Measurements from ENCODE around the gene HECTD3. TPM values are rescaled to one million over a fixed set of nuclear protein-coding genes. Genes with fewer than 3 reads are reported as not detected.

The HECTD3 gene
- total and polyA plus RNA-seq, 9 of the 15 experiments (the other 6 are each of a cell fraction or from before 2014, with no cell fraction given), result 6.3 to 50.8 (median 18.9) TPM

GRCh38 chr1:45014321-45015028, 3.4 kb upstream of the HECTD3 start:
- Histone ChIP-seq H3K9me1 (ENCODE audit: control insufficient read depth, insufficient read depth, low read length) (peaks cover 9% of the 10 kb centered on the region), H3K4me3 (peak overlapping the region; percentile 86), H3K27ac (ENCODE audit: extremely low read depth, low read depth, low read length) (peak overlapping the region; percentile 85; the same call in 2 of the 3 replicates), H3K4me1 (replicated peaks in 1 of 2; ENCODE audit: control insufficient read depth in 2 of 2, insufficient read depth in 2 of 2, low read length in 2 of 2) (peaks cover 44 to 48% of the 10 kb centered on the region in 2 experiments), H3K4me2 (ENCODE audit: insufficient read depth, low read length) (peak overlapping the region; percentile 95), H2AFZ (ENCODE audit: low read depth, low read length) (no peak overlapping the region), H3K36me3 (ENCODE audit: control insufficient read depth, insufficient read depth, low read length) (peaks cover 35% of the 10 kb centered on the region), H3K9ac (ENCODE audit: insufficient read depth in 1 of 2, low read depth in 2 of 2, low read length in 2 of 2) (peak overlapping the region; percentile 83 to 84), H4K20me1 (replicated peaks; ENCODE audit: control insufficient read depth, insufficient read depth, low read length) (peaks cover 24% of the 10 kb centered on the region; the same call in 1 of the 2 replicates), H3K27me3 (ENCODE audit: control insufficient read depth in 2 of 2, insufficient read depth in 2 of 2, low read length in 2 of 2) (no peaks in the 10 kb centered on the region), H3K79me2 (ENCODE audit: control insufficient read depth, insufficient read depth, low read length) (peaks cover 48% of the 10 kb centered on the region), H3K9me3 (replicated peaks; ENCODE audit: control insufficient read depth, insufficient read depth, low read depth, low read length) (no peaks in the 10 kb centered on the region)
- ATAC-seq (peak; percentile 39), FAIRE-seq (peak; percentile 73), DNase-seq (ENCODE audit: extremely low read depth in 1 of 4, low spot score in 3 of 4) (peak; percentile 68 to 91 (median 72))
- in situ Hi-C loops (cut with MboI), result loop anchor here (5.0 kb wide), 4 partner anchors 177 to 478 kb away; partner anchors contain the start of gene TESK2
- CTCF ChIA-PET (ENCODE audit: low intra/inter-chr PET ratio), result interaction anchor here (0.5 to 4.6 kb wide), 9 partner anchors 178 to 485 kb away, joined by 3 to 58 read pairs (median 5); partner anchors contain the start of genes CCDC163 and MMACHC
- 12% methylated on average over 6 of the region's 6 CpGs for WGBS (ENCODE audit: insufficient coverage, low coverage, missing lambda C conversion rate)
- POLR2A ChIA-PET, result interaction anchor here (0.6 to 8.7 kb wide), 26 partner anchors 10 to 507 kb away, joined by 3 to 113 read pairs (median 4); partner anchors contain the start of genes BTBD19, EIF2B3, HPDL and MUTYH
- intact Hi-C loops (cut with micrococcal nuclease), result loop anchor here (1.0 to 10.0 kb wide), 6 partner anchors 73 to 560 kb away; partner anchors contain the start of gene ZSWIM5
- no TSS peak for BruUV-seq (replicated peaks)
- no peak for TF ChIP-seq PURB (CRISPR knock-in tag; IDR thresholded peaks at IDR 0.05; ENCODE audit: low read depth)
- TF ChIP-seq ZNF584 (CRISPR knock-in tag; IDR thresholded peaks at IDR 0.05; ENCODE audit: low read depth), result no peak
- TF ChIP-seq NR3C1 (CRISPR knock-in tag; IDR thresholded peaks at IDR 0.05), result peak; percentile 66; the same call in 1 of the 2 replicates
- TF ChIP-seq KDM5B (IDR thresholded peaks at IDR 0.05; ENCODE audit: insufficient replicate concordance, low read depth, low read length), result peak; percentile 51
- TF ChIP-seq REST (IDR thresholded peaks at IDR 0.05; ENCODE audit: borderline replicate concordance), result peak; percentile 94
- TF ChIP-seq REST (CRISPR knock-in tag; IDR thresholded peaks at IDR 0.05; ENCODE audit: low read depth), result no peak; the same call in 1 of the 2 replicates
- peak; percentile 39; the same call in 1 of the 2 replicates for TF ChIP-seq SOX6 (IDR thresholded peaks at IDR 0.05)
- peak; percentile 69 for TF ChIP-seq RBFOX2 (IDR thresholded peaks at IDR 0.05; ENCODE audit: low read depth, low read length)
- TF ChIP-seq, protein P1, sequence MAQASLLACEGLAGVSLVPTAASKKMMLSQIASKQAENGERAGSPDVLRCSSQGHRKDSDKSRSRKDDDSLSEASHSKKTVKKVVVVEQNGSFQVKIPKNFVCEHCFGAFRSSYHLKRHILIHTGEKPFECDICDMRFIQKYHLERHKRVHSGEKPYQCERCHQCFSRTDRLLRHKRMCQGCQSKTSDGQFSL (CRISPR knock-in tag; IDR thresholded peaks at IDR 0.05), result peak; percentile 92
- TF ChIP-seq, protein P1 (tag; IDR thresholded peaks at IDR 0.05), result peak in 1 of 2 experiments; percentile 82; a peak in 2 of 4 replicates
- TF ChIP-seq SUPT5H (IDR thresholded peaks at IDR 0.05), result peak; percentile 13; the same call in 1 of the 2 replicates
- TF ChIP-seq FOXK2 (conservative IDR thresholded peaks at IDR 0.05 in 1 of 2, IDR thresholded peaks at IDR 0.05 in 1 of 2; ENCODE audit: low read depth in 2 of 2), result 0 out of 4 replicates have a peak, but pooled peaks of 1 of the 2 experiments have one; percentile 11
